Prostate gland (tissue), 2 donors: ENCODE results near the gene CD151. TPM values are rescaled to one million over a fixed set of nuclear protein-coding genes. Genes with fewer than 3 reads are reported as not detected.

Source experiments
- DNase-seq: peaks from one replicate; pipeline ENCODE4 v3.0.0-alpha.2; 2019; ENCODE audit warnings: low spot score
- H3K27ac ChIP-seq, 2 donors: fragments of 200-600 bp; sonication (generic); 2 replicates each; pipeline ENCODE4 v1.5.1; 2017 to 2019
- H3K27me3 ChIP-seq: fragments of 200-600 bp; sonication (generic); replicated peaks from 2 replicates; pipeline ENCODE4 v1.5.1; 2019; ENCODE audit not compliant: insufficient read depth
- H3K36me3 ChIP-seq, 2 donors: fragments of 200-600 bp; sonication (generic); 1 replicate in 1 of 2; 2 replicates in 1 of 2; pipeline versions ENCODE4 v1.5.1 to v1.8.1; 2017 to 2019
- H3K4me1 ChIP-seq: fragments of 200-600 bp; sonication (generic); replicated peaks from 2 replicates; pipeline ENCODE4 v1.5.1; 2019
- H3K4me3 ChIP-seq, 2 donors: fragments of 200-600 bp; sonication (generic); 2 replicates each; pipeline ENCODE4 v1.5.1; 2017 to 2019
- H3K9me3 ChIP-seq: fragments of 200-600 bp; sonication (generic); 2 replicates; pipeline ENCODE4 v1.5.1; 2017
- POLR2A ChIP-seq: fragments of 450-650 bp; IDR thresholded peaks from one replicate; pipeline ENCODE4 v1.6.1; 2016; ENCODE audit warnings: antibody characterized with exemption, mild to moderate bottlenecking
- POLR2AphosphoS5 ChIP-seq: sonication (generic); formaldehyde crosslinking; IDR thresholded peaks from one replicate; pipeline ENCODE4 v1.6.1; 2017; ENCODE audit warnings: antibody characterized with exemption
- WGBS: methylation state at CpG from one replicate; pipeline ENCODE4 v1.1.5; 2018; 5-methylcytosine and 5-hydroxymethylcytosine counted together
- intact Hi-C: fragments of 100-400 bp; cut with DNase I; formaldehyde crosslinking; loops from one replicate; pipeline ENCODE4 v1.14.2; 2022
- total RNA-seq, 2 donors: library from RNA; depleted of rRNA; stranded (reverse); fragments of >200 nt; gene quantifications; one replicate each; pipeline ENCODE4 v1.1.0, GENCODE V29; 2016
- TF ChIP-seq, protein P1 (sequence below), 4 experiments: fragments of 200-600 bp in 2 of 4; fragments of 450-650 bp in 2 of 4; sonication (generic) in 2 of 4; IDR thresholded peaks; 1 replicate in 3 of 4; 2 replicates in 1 of 4; pipeline ENCODE4 v1.5.1; 2016 to 2019; ENCODE audit warnings: antibody characterized with exemption in 4 of 4, mild to moderate bottlenecking in 2 of 4, moderate library complexity in 2 of 4

The CD151 gene
- total RNA-seq, 2 donors from 2014 or later: 313 to 362 TPM

DNA sequence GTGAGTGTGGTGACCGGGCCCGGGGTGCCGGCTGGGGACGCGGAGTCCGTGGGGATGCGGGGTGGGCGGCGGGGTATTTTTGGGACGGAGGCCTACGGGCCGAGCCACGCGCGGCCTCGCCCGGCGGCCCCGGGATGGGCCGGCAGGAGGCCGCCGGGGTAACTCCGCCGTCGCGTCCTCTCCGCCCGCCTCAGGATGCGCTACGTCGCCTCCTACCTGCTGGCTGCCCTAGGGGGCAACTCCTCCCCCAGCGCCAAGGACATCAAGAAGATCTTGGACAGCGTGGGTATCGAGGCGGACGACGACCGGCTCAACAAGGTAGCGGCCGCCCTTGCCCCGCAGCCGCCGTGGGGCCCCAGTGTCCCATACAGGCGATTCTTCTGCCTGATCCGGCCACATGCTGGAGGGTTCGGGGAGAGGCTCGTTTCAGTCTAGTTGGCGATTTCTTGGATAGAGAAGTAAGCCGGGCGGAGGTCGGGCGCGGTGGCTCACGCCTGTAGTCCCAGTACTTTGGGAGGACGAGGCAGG is 22.6 kb upstream of the CD151 start:
- no peaks in the 10 kb centered on the region for H3K9me3 ChIP-seq
- H3K4me1 ChIP-seq: peaks cover 13% of the 10 kb centered on the region
- peaks cover 5 to 21% of the 10 kb centered on the region in 2 donors for H3K36me3 ChIP-seq
- intact Hi-C loops: no loop called here
- DNase-seq: no peak
- H3K4me3 ChIP-seq: peak overlapping the region; percentile 98 to 99
- TF ChIP-seq POLR2AphosphoS5: no peak
- TF ChIP-seq, protein P1, sequence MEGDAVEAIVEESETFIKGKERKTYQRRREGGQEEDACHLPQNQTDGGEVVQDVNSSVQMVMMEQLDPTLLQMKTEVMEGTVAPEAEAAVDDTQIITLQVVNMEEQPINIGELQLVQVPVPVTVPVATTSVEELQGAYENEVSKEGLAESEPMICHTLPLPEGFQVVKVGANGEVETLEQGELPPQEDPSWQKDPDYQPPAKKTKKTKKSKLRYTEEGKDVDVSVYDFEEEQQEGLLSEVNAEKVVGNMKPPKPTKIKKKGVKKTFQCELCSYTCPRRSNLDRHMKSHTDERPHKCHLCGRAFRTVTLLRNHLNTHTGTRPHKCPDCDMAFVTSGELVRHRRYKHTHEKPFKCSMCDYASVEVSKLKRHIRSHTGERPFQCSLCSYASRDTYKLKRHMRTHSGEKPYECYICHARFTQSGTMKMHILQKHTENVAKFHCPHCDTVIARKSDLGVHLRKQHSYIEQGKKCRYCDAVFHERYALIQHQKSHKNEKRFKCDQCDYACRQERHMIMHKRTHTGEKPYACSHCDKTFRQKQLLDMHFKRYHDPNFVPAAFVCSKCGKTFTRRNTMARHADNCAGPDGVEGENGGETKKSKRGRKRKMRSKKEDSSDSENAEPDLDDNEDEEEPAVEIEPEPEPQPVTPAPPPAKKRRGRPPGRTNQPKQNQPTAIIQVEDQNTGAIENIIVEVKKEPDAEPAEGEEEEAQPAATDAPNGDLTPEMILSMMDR (IDR thresholded peaks at IDR 0.05): peak in 1 of 4 experiments; percentile 2
- peak overlapping the region; percentile 98 to 99 for H3K27ac ChIP-seq
- under 1% methylated on average over 32 of the region's 55 CpGs for WGBS
- H3K27me3 ChIP-seq: no peaks in the 10 kb centered on the region

DNA sequence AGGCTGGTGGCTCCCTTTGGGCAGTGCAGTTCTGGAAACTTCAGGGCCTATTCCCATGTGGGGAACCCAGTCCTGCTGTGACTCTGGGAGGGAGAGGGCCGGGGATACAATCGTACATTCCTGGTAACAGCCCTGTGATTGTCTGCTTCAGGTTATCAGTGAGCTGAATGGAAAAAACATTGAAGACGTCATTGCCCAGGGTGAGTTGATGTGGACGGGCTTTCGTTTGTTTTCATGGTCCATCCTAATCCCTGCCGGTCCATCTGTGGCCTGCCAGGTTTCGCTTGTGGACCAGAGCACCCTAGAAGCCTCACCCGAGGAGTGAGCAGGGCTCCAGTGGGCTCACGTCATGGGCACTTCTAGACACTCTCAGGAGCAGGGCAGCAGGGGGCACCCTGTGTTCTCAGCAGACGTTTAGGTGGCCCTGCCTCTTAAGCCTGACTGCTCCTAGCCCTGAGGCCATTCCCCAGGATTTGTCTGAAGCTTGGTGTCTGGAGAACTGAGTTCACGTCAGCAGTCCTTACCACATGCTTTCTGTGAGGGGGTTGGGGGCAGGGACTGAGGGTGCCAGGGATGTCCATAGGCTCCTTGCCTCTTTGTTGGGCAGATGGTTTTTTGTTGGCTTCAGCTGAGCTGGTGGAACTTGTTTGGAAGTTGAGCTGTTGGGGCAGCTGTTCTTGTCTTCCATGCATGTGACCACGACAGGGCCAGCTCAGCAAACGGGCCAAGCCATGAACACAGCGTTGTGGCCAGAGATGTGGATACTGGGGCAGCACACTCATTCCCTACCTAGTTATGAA is 21.1 kb upstream of the CD151 start:
- no peak overlapping the region for H3K27ac ChIP-seq
- peaks cover 5 to 21% of the 10 kb centered on the region in 2 donors for H3K36me3 ChIP-seq
- TF ChIP-seq POLR2AphosphoS5: no peak
- TF ChIP-seq POLR2A: no peak
- TF ChIP-seq, protein P1 (IDR thresholded peaks at IDR 0.05): no peak
- no peaks in the 10 kb centered on the region for H3K9me3 ChIP-seq
- WGBS: 62% methylated on average over 14 of the region's 14 CpGs
- no peak overlapping the region for H3K4me3 ChIP-seq
- no peaks in the 10 kb centered on the region for H3K27me3 ChIP-seq
- intact Hi-C loops: no loop called here
- DNase-seq: no peak
- H3K4me1 ChIP-seq: peaks cover 13% of the 10 kb centered on the region

DNA sequence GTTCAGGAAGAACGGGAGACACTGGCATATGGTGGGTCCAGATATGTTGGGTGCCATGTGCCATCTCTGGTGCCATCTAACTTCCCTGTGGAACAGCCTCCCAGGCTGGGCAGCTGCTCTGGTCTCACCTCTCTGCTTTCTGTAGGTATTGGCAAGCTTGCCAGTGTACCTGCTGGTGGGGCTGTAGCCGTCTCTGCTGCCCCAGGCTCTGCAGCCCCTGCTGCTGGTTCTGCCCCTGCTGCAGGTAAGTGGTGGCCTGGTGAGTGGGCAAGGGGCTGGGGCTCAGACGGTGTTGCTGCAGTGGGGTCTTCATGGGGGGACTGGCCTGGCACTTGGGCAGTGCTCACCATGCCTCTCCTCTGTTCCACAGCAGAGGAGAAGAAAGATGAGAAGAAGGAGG is 20.4 kb upstream of the CD151 start:
- Histone ChIP-seq H3K4me3 (no peak overlapping the region), H3K9me3 (no peaks in the 10 kb centered on the region), H3K27me3 (no peaks in the 10 kb centered on the region), H3K36me3 (peaks cover 5 to 21% of the 10 kb centered on the region in 2 donors), H3K27ac (no peak overlapping the region), H3K4me1 (peaks cover 13% of the 10 kb centered on the region)
- no peak for TF ChIP-seq POLR2A
- TF ChIP-seq, protein P1 (IDR thresholded peaks at IDR 0.05): no peak
- no peak for TF ChIP-seq POLR2AphosphoS5
- intact Hi-C loops: no loop called here
- 95% methylated on average over 3 of the region's 3 CpGs for WGBS
- no peak for DNase-seq

DNA sequence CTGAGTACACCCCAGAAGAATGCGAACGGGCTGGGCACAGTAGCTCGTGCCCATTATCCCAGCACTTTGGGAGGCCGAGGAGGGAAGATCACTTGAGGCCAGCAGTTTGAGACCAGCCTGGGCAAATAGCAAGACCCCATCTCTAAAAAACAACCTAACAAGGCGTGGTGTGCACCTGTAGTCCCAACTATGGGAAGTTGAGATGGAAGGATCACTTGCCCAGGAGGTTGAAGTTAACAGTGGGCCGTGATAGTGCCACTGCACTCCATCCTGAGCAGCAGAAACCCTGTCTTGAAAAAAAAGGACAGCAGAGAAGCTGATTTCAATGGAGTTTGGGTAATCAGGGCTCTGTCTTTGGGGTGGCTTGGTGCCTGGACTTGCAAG is 19.7 kb upstream of the CD151 start:
- Histone ChIP-seq H3K27me3 (no peaks in the 10 kb centered on the region), H3K36me3 (peaks cover 5 to 21% of the 10 kb centered on the region in 2 donors), H3K4me3 (no peak overlapping the region), H3K27ac (no peak overlapping the region), H3K4me1 (peaks cover 13% of the 10 kb centered on the region), H3K9me3 (no peaks in the 10 kb centered on the region)
- no peak for DNase-seq
- 85% methylated on average over 6 of the region's 6 CpGs for WGBS
- intact Hi-C loops: no loop called here
- TF ChIP-seq POLR2AphosphoS5 (no peak), POLR2A (no peak)
- TF ChIP-seq, protein P1 (IDR thresholded peaks at IDR 0.05): no peak
